IMR-90 (cell line): ENCODE results near the gene VPS4B. TPM values are rescaled to one million over a fixed set of nuclear protein-coding genes. Genes with fewer than 3 reads are reported as not detected.
A peak's percentile ranks its signal among the peaks of the same experiment; 100 is the strongest.

Experiments
- ATAC-seq: fragments of 200-7000 bp; cut with Tn5 transposase; 2 replicates; pipeline ENCODE4 v1.9.1; 2020; ENCODE audit warnings: low read depth, mild to moderate bottlenecking, moderate library complexity
- BruUV-seq: library from RNA; stranded (reverse); fragments of 400-500 nt; replicated peaks from 2 replicates; lab custom pipeline; 2021; lab: Mats Ljungman, UMichigan
- CTCF ChIA-PET: fragments of 300-600 bp; formaldehyde crosslinking; extraction: SDS; loops from one replicate; lab custom pipeline; 2021; ENCODE audit warnings: antibody characterized with exemption; lab: Yijun Ruan, JAX
- POLR2A ChIA-PET: fragments of 300-600 bp; sonication (Branson Sonifier 250); formaldehyde crosslinking; loops from one replicate; lab custom pipeline; 2022; ENCODE audit warnings: antibody characterized with exemption; ENCODE audit not compliant: unreplicated experiment; lab: Charles Lee
- DNase-seq: peaks from one replicate; pipeline ENCODE4 v3.0.0; 2013
- H2AFZ ChIP-seq: replicated peaks from 2 replicates; pipeline ENCODE3; 2013; ENCODE audit warnings: low read length, mild to moderate bottlenecking; ENCODE audit not compliant: poor library complexity
- H2AK5ac ChIP-seq: 2 replicates; pipeline ENCODE4 v1.6.1; 2013; ENCODE audit warnings: low read depth, low read length, inconsistent platforms
- H2AK9ac ChIP-seq: replicated peaks from 2 replicates; pipeline ENCODE3; 2013; ENCODE audit warnings: mild to moderate bottlenecking, low read depth, low read length, moderate library complexity; ENCODE audit not compliant: poor library complexity
- H2BK120ac ChIP-seq: 2 replicates; pipeline ENCODE4 v1.6.1; 2013; ENCODE audit warnings: low read depth, low read length, inconsistent platforms
- H2BK15ac ChIP-seq: 3 replicates; pipeline ENCODE4 v1.6.1; 2013; ENCODE audit warnings: low read depth, low read length, inconsistent platforms
- H2BK20ac ChIP-seq: 2 replicates; pipeline ENCODE4 v1.6.1; 2013; ENCODE audit warnings: low read depth, mild to moderate bottlenecking, inconsistent platforms, low read length, moderate library complexity
- H2BK5ac ChIP-seq: 2 replicates; pipeline ENCODE4 v1.6.1; 2013; ENCODE audit warnings: mild to moderate bottlenecking, low read depth, low read length, inconsistent platforms; ENCODE audit not compliant: poor library complexity, severe bottlenecking
- H3K14ac ChIP-seq: replicated peaks from 2 replicates; pipeline ENCODE4 v1.6.1; 2013; ENCODE audit warnings: low read depth, low read length, inconsistent platforms
- H3K18ac ChIP-seq: 2 replicates; pipeline ENCODE4 v1.6.1; 2013; ENCODE audit warnings: low read depth, low read length, control low read depth
- H3K23ac ChIP-seq: 2 replicates; pipeline ENCODE4 v1.6.1; 2013; ENCODE audit warnings: low read depth, low read length, inconsistent platforms
- H3K27ac ChIP-seq: 2 replicates; pipeline ENCODE4 v1.5.1; 2013; ENCODE audit warnings: mild to moderate bottlenecking, control low read depth, low read length; ENCODE audit not compliant: insufficient read depth
- H3K27me3 ChIP-seq: 2 replicates; pipeline ENCODE4 v1.6.1; 2013; ENCODE audit warnings: low read length; ENCODE audit not compliant: control insufficient read depth, insufficient read depth
- H3K36me3 ChIP-seq: 2 replicates; pipeline ENCODE4 v1.6.1; 2013; ENCODE audit warnings: low read length, mixed read lengths; ENCODE audit not compliant: control insufficient read depth, insufficient read depth
- H3K4ac ChIP-seq: 2 replicates; pipeline ENCODE4 v1.6.1; 2013; ENCODE audit warnings: low read depth, low read length, inconsistent platforms
- H3K4me1 ChIP-seq: 2 replicates; pipeline ENCODE4 v1.6.1; 2013; ENCODE audit warnings: low read length, mixed read lengths; ENCODE audit not compliant: control insufficient read depth, insufficient read depth
- H3K4me2 ChIP-seq: 2 replicates; pipeline ENCODE4 v1.6.1; 2013; ENCODE audit warnings: low read depth, mild to moderate bottlenecking, control low read depth, low read length, moderate library complexity
- H3K4me3 ChIP-seq: 2 replicates; pipeline ENCODE4 v1.5.1; 2013; ENCODE audit warnings: low read depth, mild to moderate bottlenecking, control low read depth, low read length, moderate library complexity; ENCODE audit not compliant: insufficient read depth
- H3K56ac ChIP-seq: 2 replicates; pipeline ENCODE4 v1.6.1; 2013; ENCODE audit warnings: low read length, inconsistent platforms; ENCODE audit not compliant: insufficient read depth; ENCODE audit errors: extremely low read depth
- H3K79me1 ChIP-seq, 2 experiments: 2 replicates each; pipeline ENCODE4 v1.6.1; 2013; ENCODE audit warnings: low read length in 2 of 2, inconsistent platforms in 1 of 2, low read depth in 1 of 2
- H3K9ac ChIP-seq: 2 replicates; pipeline ENCODE4 v1.6.1; 2013; ENCODE audit warnings: low read depth, low read length, control low read depth
- H3K9me1 ChIP-seq: 2 replicates; pipeline ENCODE4 v1.6.1; 2013; ENCODE audit warnings: low read length, inconsistent platforms; ENCODE audit not compliant: insufficient read depth
- H3K9me3 ChIP-seq: 2 replicates; pipeline ENCODE4 v1.6.1; 2013; ENCODE audit warnings: low read length; ENCODE audit not compliant: control insufficient read depth, insufficient read depth
- H4K20me1 ChIP-seq: 2 replicates; pipeline ENCODE4 v1.6.1; 2013; ENCODE audit warnings: low read length, inconsistent platforms; ENCODE audit not compliant: insufficient read depth
- H4K5ac ChIP-seq: 2 replicates; pipeline ENCODE4 v1.6.1; 2013; ENCODE audit warnings: mild to moderate bottlenecking, low read depth, low read length, control low read depth
- H4K8ac ChIP-seq, 2 experiments: 2 replicates each; pipeline ENCODE4 v1.6.1; 2013; ENCODE audit warnings: low read depth in 2 of 2, low read length in 2 of 2, control low read depth in 1 of 2, inconsistent platforms in 1 of 2
- H4K91ac ChIP-seq: 2 replicates; pipeline ENCODE4 v1.6.1; 2013; ENCODE audit warnings: low read depth, low read length, inconsistent platforms; ENCODE audit not compliant: insufficient read depth
- BHLHE40 ChIP-seq: fragments of 150-350 bp; IDR thresholded peaks from 2 replicates; pipeline ENCODE4 v1.6.1; 2016; ENCODE audit warnings: mild to moderate bottlenecking, low read depth, low read length
- CEBPB ChIP-seq: IDR thresholded peaks from 2 replicates; pipeline ENCODE4 v1.6.1; 2012; ENCODE audit warnings: low read depth, low read length, improper control_type of control experiment
- CHD1 ChIP-seq: IDR thresholded peaks from 2 replicates; pipeline ENCODE4 v1.6.1; 2012; ENCODE audit warnings: low read depth, low read length, improper control_type of control experiment
- CTCF ChIP-seq: conservative IDR thresholded peaks from 2 replicates; pipeline ENCODE4 v1.5.1; 2012; ENCODE audit warnings: mild to moderate bottlenecking, low read depth, low read length, improper control_type of control experiment
- ELK1 ChIP-seq: fragments of 150-350 bp; IDR thresholded peaks from 2 replicates; pipeline ENCODE4 v1.6.1; 2016; ENCODE audit warnings: low read depth, mild to moderate bottlenecking, low read length, moderate library complexity, borderline replicate concordance
- POLR2A ChIP-seq: IDR thresholded peaks from 2 replicates; pipeline ENCODE4 v1.6.1; 2012; ENCODE audit warnings: mild to moderate bottlenecking, low read depth, low read length
- RAD21 ChIP-seq: IDR thresholded peaks from 2 replicates; pipeline ENCODE4 v1.6.1; 2012; ENCODE audit warnings: low read length, improper control_type of control experiment
- RCOR1 ChIP-seq: IDR thresholded peaks from 2 replicates; pipeline ENCODE4 v1.6.1; 2012; ENCODE audit warnings: mild to moderate bottlenecking, low read length, improper control_type of control experiment; ENCODE audit not compliant: insufficient replicate concordance
- SMC3 ChIP-seq: fragments of 150-350 bp; IDR thresholded peaks from 2 replicates; pipeline ENCODE4 v1.6.1; 2016; ENCODE audit warnings: low read depth, mild to moderate bottlenecking, antibody characterized with exemption, low read length, moderate library complexity
- WGBS, 2 experiments: methylation state at CpG; one replicate each; pipeline versions ENCODE4 v1.1.5 to v1.1.7; 2013; ENCODE audit warnings: missing lambda C conversion rate in 2 of 2; ENCODE audit not compliant: insufficient read length in 1 of 2; ENCODE audit errors: extremely low coverage in 2 of 2; 5-methylcytosine and 5-hydroxymethylcytosine counted together
- dilution Hi-C: fragments of 300-500 bp; cut with HindIII; formaldehyde crosslinking; loops from one replicate; pipeline ENCODE4 v1.14.3; 2018; ENCODE audit warnings: low sequenced_read_pairs; ENCODE audit not compliant: unreplicated experiment
- in situ Hi-C: fragments of 300-500 bp; cut with MboI; formaldehyde crosslinking; loops from 3 replicates; pipeline ENCODE4 v1.14.3; 2019; ENCODE audit warnings: low sequenced_read_pairs, inconsistent platforms, mixed read lengths
- intact Hi-C: fragments of 100-400 bp; cut with micrococcal nuclease; formaldehyde crosslinking; loops from 2 replicates; pipeline ENCODE4 v1.10.0; 2022
- polyA plus RNA-seq, 3 experiments: library from polyadenylated mRNA; depleted of rRNA; stranded (reverse); fragments of >200 nt; gene quantifications; 2 replicates each; pipeline ENCODE4 v1.2.3, GENCODE V29; 2012; ENCODE audit warnings: low replicate concordance in 1 of 3
- total RNA-seq: library from RNA; depleted of rRNA; stranded (reverse); fragments of >200 nt; gene quantifications from 2 replicates; pipeline ENCODE4 v1.2.3, GENCODE V29; 2012

The VPS4B gene
- total and polyA plus RNA-seq, 2 of the 4 experiments (the other 2 are of a cell fraction): 16.2 to 31.5 TPM

- CTCF ChIA-PET: interaction anchor here (0.6 kb wide), 1 partner anchor 54 kb away, joined by 3 read pairs; no protein-coding TSS in a partner anchor
- H4K20me1 ChIP-seq: no peaks in the 10 kb centered on the region; the same call in 1 of the 2 replicates
- 56% methylated on average over 5 of the region's 5 CpGs; no CpG with 5 or more reads in 1 of the 2 experiments for WGBS, 2 experiments
- no peak overlapping the region for H4K5ac ChIP-seq
- no peak overlapping the region for H4K8ac ChIP-seq
- H2BK5ac ChIP-seq: no peak overlapping the region
- peaks cover 14 to 23% of the 10 kb centered on the region in 2 experiments; a peak in 2 of 4 replicates for H3K79me1 ChIP-seq
- H3K9me1 ChIP-seq: no peaks in the 10 kb centered on the region
- DNase-seq: peak; percentile 28
- H3K36me3 ChIP-seq: peaks cover 41% of the 10 kb centered on the region
- no peaks in the 10 kb centered on the region for H3K9me3 ChIP-seq
- no peak overlapping the region for H2BK20ac ChIP-seq
- no peak overlapping the region for H2AK9ac ChIP-seq
- dilution Hi-C loops: no loop called here
- peaks cover 2% of the 10 kb centered on the region; the same call in 1 of the 2 replicates for H3K4me1 ChIP-seq
- no peaks in the 10 kb centered on the region for H3K27me3 ChIP-seq
- no peak overlapping the region for H2BK120ac ChIP-seq
- TF ChIP-seq CEBPB (no peak), BHLHE40 (no peak), ELK1 (no peak), CHD1 (no peak), RAD21 (peak; percentile 34; the same call in 1 of the 2 replicates), SMC3 (peak; percentile 39; the same call in 1 of the 2 replicates), CTCF (peak; percentile 40), POLR2A (no peak), RCOR1 (no peak)
- H3K14ac ChIP-seq: no peak overlapping the region
- H4K91ac ChIP-seq: no peak overlapping the region
- H3K27ac ChIP-seq: no peak overlapping the region
- POLR2A ChIA-PET: no interaction called here
- H2BK15ac ChIP-seq: no peak overlapping the region
- H2AK5ac ChIP-seq: no peak overlapping the region
- peak; percentile 80 for ATAC-seq
- H3K9ac ChIP-seq: no peak overlapping the region
- no peak overlapping the region for H2AFZ ChIP-seq
- in situ Hi-C loops: no loop called here
- H3K4me2 ChIP-seq: no peak overlapping the region
- no peak overlapping the region for H3K18ac ChIP-seq
- no peak overlapping the region for H3K4ac ChIP-seq
- intact Hi-C loops: loop anchor here (1.0 kb wide), 1 partner anchor 96 kb away; no protein-coding TSS in a partner anchor
- no TSS peak for BruUV-seq
- no peak overlapping the region for H3K56ac ChIP-seq
- no peak overlapping the region for H3K4me3 ChIP-seq
- H3K23ac ChIP-seq: no peak overlapping the region
Observed at GRCh38 chr18:63342206-63342605, 80.1 kb downstream of the VPS4B start.
